Pericardium fibroblast (primary cell): Measurements from ENCODE around the gene SBK2. TPM values are rescaled to one million over a fixed set of nuclear protein-coding genes. Genes with fewer than 3 reads are reported as not detected.

Experiments
- total RNA-seq: library from RNA; depleted of rRNA; stranded (reverse); fragments of >200 nt; gene quantifications from 2 replicates; pipeline ENCODE4 v1.2.3, GENCODE V29; 2015

SBK2 gene, protein sequence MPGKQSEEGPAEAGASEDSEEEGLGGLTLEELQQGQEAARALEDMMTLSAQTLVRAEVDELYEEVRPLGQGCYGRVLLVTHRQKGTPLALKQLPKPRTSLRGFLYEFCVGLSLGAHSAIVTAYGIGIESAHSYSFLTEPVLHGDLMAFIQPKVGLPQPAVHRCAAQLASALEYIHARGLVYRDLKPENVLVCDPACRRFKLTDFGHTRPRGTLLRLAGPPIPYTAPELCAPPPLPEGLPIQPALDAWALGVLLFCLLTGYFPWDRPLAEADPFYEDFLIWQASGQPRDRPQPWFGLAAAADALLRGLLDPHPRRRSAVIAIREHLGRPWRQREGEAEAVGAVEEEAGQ
- total RNA-seq, result not detected in 2 replicates

DNA sequence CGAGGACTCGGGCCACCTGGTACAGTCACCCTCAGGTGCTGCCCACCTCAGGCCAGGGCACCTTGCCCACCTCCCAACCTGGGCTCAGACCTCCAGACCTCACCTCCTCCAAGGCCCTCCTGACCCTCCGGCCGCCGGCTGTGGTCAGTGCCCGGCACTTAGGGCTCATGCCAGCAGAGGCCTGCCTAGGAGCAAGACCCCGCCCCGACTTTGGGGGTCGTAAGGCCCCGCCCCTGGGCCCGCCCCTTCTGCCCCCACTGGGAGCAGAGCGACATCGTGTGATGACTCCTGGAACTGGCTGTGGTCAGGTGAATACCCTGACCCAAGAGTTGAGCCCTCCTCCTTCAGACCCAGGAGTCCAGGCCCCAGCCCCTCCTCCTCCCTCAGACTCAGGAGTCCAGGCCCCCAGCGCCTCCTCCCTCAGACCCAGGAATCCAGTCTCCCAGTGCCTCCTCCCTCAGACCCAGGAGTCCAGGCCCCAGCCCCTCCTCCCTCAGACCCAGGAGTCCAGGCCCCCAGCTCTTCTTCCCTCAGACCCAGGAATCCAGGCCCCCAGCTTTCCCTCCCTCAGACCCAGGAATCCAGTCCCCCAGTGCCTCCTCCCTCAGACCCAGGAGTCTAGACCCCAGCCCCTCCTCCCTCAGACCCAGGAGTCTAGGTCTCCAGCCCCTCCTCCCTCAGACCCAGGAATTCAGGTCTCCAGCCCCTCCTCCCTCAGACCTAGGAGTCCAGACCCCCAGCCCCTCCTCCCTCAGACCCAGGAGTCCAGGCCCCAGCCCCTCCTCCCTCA lies at the start of gene SBK2:
Gene SBK2, minus strand, starts transcription at position 183 of the 790 bp plus-strand sequence. CDS start 839 bp downstream, outside the sequence.

DNA sequence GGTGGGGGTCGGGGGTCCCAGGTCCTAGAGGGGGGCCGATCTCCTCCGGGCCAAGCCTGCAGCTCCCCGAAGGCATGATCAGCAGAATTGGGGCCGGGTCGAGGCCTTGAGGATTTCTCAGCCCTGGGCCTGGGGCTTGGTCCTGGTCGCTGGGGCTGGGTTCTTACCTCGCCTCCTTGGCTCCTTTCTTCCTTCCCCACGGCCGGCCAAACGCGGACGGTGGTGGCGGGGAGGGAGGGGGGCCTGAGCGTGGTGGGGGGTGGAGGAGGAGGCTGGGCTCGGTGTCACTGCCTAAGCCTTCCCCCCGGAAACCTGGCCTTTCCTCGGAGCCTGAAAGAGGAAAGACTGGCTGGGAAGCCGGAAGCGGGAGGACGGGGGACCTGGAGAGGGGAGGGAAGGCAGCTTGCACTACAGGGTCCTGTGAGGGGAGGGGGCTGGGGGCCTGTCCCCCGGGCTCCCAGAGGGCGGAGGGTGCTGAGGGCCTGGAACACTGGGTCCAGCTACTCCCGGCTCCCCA lies 43.8 kb upstream of the SBK2 start, which contains the start of gene ZNF579:
Gene ZNF579, minus strand, starts transcription at position 221 of the 517 bp plus-strand sequence. CDS start 1,209 bp downstream, outside the sequence.

GRCh38 chr19:55545443-55545842 lies 8.5 kb upstream of the SBK2 start, which contains the start of gene SBK3:
TSS of gene SBK3 (minus strand) at chr19:55545543. CDS start at chr19:55545543, 0 bp downstream.

GRCh38 chr19:55487924-55488687 lies 48.8 kb downstream of the SBK2 start, which contains the start of gene SSC5D:
TSS of gene SSC5D (plus strand) at chr19:55488436. CDS start at chr19:55488590, 154 bp downstream.

DNA sequence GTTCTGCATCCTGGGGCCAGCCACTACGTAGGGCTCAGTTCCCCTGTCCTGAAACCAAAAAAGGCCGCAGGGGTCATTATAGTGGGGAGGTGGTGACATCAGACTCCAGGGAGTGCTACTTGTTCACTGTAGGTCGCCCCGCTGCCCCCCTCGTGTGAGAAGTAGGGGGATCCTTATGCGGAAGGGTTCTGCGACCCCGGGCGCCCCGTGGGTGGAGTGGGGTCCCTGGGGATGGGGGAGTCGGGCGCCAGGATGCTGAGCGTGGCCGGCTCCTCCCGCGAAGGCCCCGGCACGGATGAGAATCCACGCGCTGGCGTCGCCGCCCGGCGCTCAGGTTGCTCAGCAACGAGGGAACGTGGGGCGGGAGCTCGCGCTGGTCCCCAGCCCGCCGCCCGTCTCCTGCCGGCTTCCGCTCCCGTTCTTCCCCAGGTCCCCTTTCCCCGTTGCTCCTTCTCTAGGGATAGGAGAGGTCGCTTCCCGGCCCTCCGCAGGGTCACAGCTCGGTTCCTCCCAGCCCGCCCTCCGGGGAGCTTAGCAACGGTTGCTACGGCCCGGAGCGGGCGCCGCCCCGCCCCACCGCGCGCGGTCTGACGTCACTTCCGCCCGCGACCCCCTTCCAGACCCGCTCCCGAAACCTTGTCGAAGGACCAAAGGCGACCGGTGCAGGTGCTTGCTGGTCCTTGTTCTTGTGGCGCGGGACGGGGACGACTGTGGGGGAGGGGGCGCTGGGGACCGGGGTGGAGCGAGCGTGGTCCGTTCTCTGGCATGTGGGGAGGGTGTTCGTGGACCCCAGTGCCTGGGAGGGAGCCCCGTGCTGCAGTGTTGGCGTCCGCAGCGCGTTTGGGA lies 52.1 kb downstream of the SBK2 start, which contains the start of gene NAT14:
Gene NAT14, plus strand, starts transcription at position 596 of the 846 bp plus-strand sequence. CDS start 521 bp downstream, outside the sequence.

Other genes starting within 250 kb of the SBK2 start
- gene TMEM150B, start 211.8 kb downstream of the SBK2 start, total RNA-seq, result not detected in 2 replicates
- 6.4 and 6.5 TPM in 2 replicates for gene KMT5C, start 197.3 kb downstream of the SBK2 start, total RNA-seq
- not detected in 2 replicates for gene COX6B2, start 182.4 kb downstream of the SBK2 start, total RNA-seq
- not detected in 2 replicates for gene GARIN5B, start 173.9 kb downstream of the SBK2 start, total RNA-seq
- 0.77 TPM in 1 of 2 replicates, not detected in the other for gene IL11, start 166.7 kb downstream of the SBK2 start, total RNA-seq
- 0.17 TPM in 1 of 2 replicates, not detected in the other for gene TMEM190, start 160.3 kb downstream of the SBK2 start, total RNA-seq
- gene TMEM238, start 152.8 kb downstream of the SBK2 start, total RNA-seq, result 0.23 and 0.60 TPM in 2 replicates
- 452 and 1,009 TPM in 2 replicates for gene RPL28, start 151.2 kb downstream of the SBK2 start, total RNA-seq
- 42.2 and 50.1 TPM in 2 replicates for gene UBE2S, start 129.3 kb downstream of the SBK2 start, total RNA-seq
- gene SHISA7, start 93.8 kb downstream of the SBK2 start, total RNA-seq, result not detected in 2 replicates
- gene ISOC2, start 75.5 kb downstream of the SBK2 start, total RNA-seq, result 86.5 and 89.5 TPM in 2 replicates
- gene C19orf85, start 72.4 kb downstream of the SBK2 start, total RNA-seq, result not detected in 2 replicates
- gene ZNF628, start 60.5 kb downstream of the SBK2 start, total RNA-seq, result 1.9 and 4.2 TPM in 2 replicates
- gene NAT14, start 51.9 kb downstream of the SBK2 start, total RNA-seq, result 16.6 and 25.1 TPM in 2 replicates
- 9.1 and 19.5 TPM in 2 replicates for gene SSC5D, start 48.7 kb downstream of the SBK2 start, total RNA-seq
- gene SBK3, start 8.4 kb upstream of the SBK2 start, total RNA-seq, result not detected in 2 replicates
- gene ZNF579, start 43.7 kb upstream of the SBK2 start, total RNA-seq, result 10.7 and 11.9 TPM in 2 replicates
- 4.8 and 6.1 TPM in 2 replicates for gene FIZ1, start 62.4 kb upstream of the SBK2 start, total RNA-seq
- gene ZNF524, start 63.2 kb upstream of the SBK2 start, total RNA-seq, result 25.6 and 46.4 TPM in 2 replicates
- 4.6 and 4.9 TPM in 2 replicates for gene ZNF865, start 68.5 kb upstream of the SBK2 start, total RNA-seq
- 4.7 and 5.2 TPM in 2 replicates for gene ZNF784, start 87.4 kb upstream of the SBK2 start, total RNA-seq
- gene ZNF580, start 103.9 kb upstream of the SBK2 start, total RNA-seq, result 27.0 and 32.3 TPM in 2 replicates
- 29.1 and 59.8 TPM in 2 replicates for gene ZNF581, start 106.5 kb upstream of the SBK2 start, total RNA-seq
- 19.0 and 19.8 TPM in 2 replicates for gene CCDC106, start 111.1 kb upstream of the SBK2 start, total RNA-seq
- gene U2AF2, start 117.9 kb upstream of the SBK2 start, total RNA-seq, result 82.9 and 105 TPM in 2 replicates
- 119 and 121 TPM in 2 replicates for gene EPN1, start 138.1 kb upstream of the SBK2 start, total RNA-seq
- not detected in 2 replicates for gene NLRP9, start 201.3 kb upstream of the SBK2 start, total RNA-seq
- not detected in 2 replicates for gene RFPL4A, start 222.0 kb upstream of the SBK2 start, total RNA-seq
- not detected in 2 replicates for gene RFPL4AL1, start 232.0 kb upstream of the SBK2 start, total RNA-seq